ENCODE data around the gene GPC2.
"Not testable (repeated sequence)": the region's sequence is repeated elsewhere in the genome, so short reads cannot be mapped to it uniquely, and the experiment has no call there.

Gene GPC2, protein sequence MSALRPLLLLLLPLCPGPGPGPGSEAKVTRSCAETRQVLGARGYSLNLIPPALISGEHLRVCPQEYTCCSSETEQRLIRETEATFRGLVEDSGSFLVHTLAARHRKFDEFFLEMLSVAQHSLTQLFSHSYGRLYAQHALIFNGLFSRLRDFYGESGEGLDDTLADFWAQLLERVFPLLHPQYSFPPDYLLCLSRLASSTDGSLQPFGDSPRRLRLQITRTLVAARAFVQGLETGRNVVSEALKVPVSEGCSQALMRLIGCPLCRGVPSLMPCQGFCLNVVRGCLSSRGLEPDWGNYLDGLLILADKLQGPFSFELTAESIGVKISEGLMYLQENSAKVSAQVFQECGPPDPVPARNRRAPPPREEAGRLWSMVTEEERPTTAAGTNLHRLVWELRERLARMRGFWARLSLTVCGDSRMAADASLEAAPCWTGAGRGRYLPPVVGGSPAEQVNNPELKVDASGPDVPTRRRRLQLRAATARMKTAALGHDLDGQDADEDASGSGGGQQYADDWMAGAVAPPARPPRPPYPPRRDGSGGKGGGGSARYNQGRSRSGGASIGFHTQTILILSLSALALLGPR
- 0.43 to 7.1 (median 1.4) reads per million in 9 experiments for total RNA-seq

DNA sequence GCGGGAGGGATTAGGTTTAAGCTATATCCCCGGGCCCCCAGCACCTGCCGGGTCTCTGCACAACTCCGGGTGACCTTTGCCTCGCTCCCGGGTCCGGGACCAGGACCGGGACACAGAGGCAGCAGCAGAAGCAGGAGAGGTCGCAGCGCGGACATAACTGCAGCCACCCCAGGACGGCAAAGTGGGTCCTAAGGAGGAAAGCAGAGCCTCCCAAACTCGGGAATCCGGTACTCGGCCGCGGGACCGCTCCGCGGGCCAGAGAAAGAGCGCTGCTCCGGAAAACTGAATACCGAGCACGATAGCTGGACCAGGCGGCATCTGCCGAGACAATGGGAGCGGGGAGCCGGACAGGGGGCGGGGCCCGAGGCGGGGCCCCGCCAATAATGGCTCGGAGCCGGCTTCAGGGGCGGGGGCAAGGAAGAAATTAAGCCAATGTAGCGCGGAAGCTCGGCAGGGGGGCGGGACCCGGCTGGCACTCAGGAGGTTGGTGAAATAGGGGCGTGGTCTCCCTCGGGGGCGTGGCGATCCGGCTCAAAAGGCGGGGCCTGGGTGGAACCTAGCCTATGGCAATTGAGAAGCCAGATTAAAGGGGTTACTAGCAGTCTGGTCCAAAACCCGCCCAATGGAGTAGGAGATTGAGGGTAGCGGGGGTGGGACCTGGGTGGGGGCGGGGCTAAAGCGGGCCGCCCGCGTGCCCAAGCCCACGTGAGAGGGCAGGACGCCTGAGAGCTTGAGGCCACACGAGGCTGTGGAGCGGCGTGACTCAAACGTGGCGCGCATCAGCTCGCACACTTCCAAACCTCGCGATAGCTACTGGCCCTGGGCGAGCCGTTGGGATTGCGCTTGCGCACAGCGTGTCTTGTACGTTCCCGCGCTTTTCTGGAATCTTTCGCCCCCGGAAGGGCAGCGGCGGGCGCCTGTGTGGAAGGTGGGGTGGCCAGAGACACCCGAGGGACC is at the start of gene GPC2, which contains the start of gene STAG3:
Gene GPC2, minus strand, starts transcription at position 337 of the 957 bp plus-strand sequence. Its CDS starts 182 bp downstream, at position 155.
Gene STAG3, plus strand, starts transcription at position 874 of the 957 bp plus-strand sequence. CDS start 2,639 bp downstream, outside the sequence.
- H3K36me3 Mint-ChIP-seq (ENCODE audit: insufficient read depth): peaks cover 6% of the 10 kb centered on the region
- ATAC-seq (replicated peaks) (peak; percentile 86), DNase-seq (peak; percentile 95 to 98 (median 96))
- H3K9me3 Mint-ChIP-seq: no peaks in the 10 kb centered on the region
- peaks cover 15 to 35% of the 10 kb centered on the region in 2 donors for H3K4me1 Mint-ChIP-seq (ENCODE audit: low read depth in 2 of 2)
- H3K27me3 Mint-ChIP-seq: peaks cover 0 to 10% of the 10 kb centered on the region in 2 donors
- peak within 1 kb of the TSS; percentile 75 to 78 for H3K4me3 Mint-ChIP-seq
- peak within 1 kb of the TSS in 1 of 2 donors; percentile 39 for H3K27ac Mint-ChIP-seq

DNA sequence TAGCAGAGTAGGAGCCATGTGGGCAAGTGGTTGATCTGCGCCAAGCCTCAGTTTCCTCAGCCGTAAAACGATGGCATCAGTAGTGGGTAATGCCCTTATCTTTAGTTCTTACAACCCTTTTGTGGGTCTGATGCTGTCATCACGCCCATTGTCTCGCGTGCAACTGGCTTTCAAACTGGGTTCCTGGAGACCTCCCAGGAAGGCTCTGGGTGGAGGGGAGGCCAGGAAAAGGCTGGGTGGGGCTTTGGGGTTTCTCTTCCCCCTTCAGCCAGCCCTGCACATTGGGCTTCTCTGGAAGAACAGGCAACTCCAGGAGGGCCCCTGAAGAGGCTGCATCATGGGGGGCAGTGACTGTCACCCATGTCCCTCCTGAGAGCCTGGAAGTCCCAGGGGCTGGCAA is 47.7 kb upstream of the GPC2 start:
- H3K27me3 Mint-ChIP-seq; ATAC-seq (replicated peaks); H3K9me3 Mint-ChIP-seq; DNase-seq: not testable (repeated sequence)
- H3K4me3 Mint-ChIP-seq: peak overlapping the region; percentile 40 to 96
- H3K36me3 Mint-ChIP-seq (ENCODE audit: insufficient read depth): peaks cover 67% of the 10 kb centered on the region
- H3K27ac Mint-ChIP-seq: peak overlapping the region; percentile 98 to 99
- peaks cover 46 to 48% of the 10 kb centered on the region in 2 donors for H3K4me1 Mint-ChIP-seq (ENCODE audit: low read depth in 2 of 2)

DNA sequence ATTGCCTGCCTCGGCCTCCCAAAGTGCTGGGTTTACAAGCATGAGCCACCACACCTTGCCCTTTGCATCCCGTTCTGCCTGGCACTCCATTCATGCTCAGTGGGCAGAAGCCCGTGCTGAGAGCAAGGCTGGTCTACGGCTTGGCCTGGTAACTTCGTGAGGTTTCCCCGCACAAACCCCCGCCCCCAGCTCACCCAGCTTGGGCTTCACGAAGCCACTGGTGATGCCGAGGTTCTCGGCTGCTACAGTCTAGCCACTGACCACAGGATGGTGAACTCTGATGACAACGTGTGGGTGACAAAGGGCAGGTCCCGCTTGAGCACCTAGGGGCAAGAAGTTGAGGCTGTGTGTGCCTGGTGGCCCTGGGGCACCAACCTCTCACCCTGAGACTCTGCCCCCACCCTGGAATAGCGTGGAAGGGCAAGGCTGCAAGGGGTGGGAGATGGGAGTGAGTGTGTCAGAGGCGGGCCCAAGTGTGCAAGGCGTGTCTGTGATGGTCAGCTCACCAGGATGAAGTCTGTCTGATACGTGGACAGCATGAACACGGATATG is 46.3 kb upstream of the GPC2 start:
- peaks cover 58 to 60% of the 10 kb centered on the region in 2 donors for H3K4me1 Mint-ChIP-seq (ENCODE audit: low read depth in 2 of 2)
- not testable (repeated sequence) for H3K9me3 Mint-ChIP-seq; DNase-seq; H3K27me3 Mint-ChIP-seq; ATAC-seq (replicated peaks)
- H3K4me3 Mint-ChIP-seq: peak overlapping the region; percentile 96 to 97
- peaks cover 71% of the 10 kb centered on the region for H3K36me3 Mint-ChIP-seq (ENCODE audit: insufficient read depth)
- H3K27ac Mint-ChIP-seq: peak overlapping the region; percentile 98 to 99

DNA sequence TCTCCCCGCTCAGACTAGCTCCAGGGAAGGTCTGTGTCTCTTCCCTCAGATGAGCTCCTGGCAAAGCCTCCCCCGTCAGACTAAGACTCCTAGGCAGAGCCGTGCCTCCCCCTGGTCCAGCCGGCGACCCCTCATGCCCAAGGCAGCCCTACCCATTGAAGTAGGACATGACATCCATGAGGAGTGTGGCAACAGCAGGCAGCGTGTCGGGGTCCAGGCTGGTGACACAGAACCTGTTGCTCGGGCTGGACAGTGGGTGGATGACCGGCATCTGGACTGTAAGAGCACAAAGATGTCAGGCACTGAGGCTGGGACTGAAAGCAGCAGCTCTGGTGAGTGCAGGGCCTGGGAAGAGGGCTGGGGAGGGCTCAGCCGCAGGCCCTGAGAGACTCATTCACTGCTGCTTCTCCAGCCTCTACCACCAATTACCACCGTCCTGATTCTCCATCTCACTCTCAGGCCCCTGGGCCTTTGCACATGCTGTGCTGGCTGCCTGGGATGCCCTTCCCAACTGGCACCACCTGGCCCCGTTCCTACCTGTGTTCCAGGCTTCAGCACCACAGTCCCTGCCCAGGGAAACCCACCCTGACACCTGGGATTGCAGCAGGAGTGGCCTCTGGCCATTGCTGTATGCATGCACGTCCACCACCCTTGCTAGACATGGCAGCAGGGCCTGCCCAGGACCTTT is 45.4 kb upstream of the GPC2 start:
- Mint-ChIP-seq H3K9me3 (no peaks in the 10 kb centered on the region), H3K4me3 (peak overlapping the region; percentile 96 to 97), H3K27me3 (no peaks in the 10 kb centered on the region), H3K4me1 (ENCODE audit: low read depth in 2 of 2) (peaks cover 61 to 62% of the 10 kb centered on the region in 2 donors), H3K27ac (peak overlapping the region; percentile 98 to 99), H3K36me3 (ENCODE audit: insufficient read depth) (peaks cover 71% of the 10 kb centered on the region)
- no peak for ATAC-seq (replicated peaks)
- no peak for DNase-seq

DNA sequence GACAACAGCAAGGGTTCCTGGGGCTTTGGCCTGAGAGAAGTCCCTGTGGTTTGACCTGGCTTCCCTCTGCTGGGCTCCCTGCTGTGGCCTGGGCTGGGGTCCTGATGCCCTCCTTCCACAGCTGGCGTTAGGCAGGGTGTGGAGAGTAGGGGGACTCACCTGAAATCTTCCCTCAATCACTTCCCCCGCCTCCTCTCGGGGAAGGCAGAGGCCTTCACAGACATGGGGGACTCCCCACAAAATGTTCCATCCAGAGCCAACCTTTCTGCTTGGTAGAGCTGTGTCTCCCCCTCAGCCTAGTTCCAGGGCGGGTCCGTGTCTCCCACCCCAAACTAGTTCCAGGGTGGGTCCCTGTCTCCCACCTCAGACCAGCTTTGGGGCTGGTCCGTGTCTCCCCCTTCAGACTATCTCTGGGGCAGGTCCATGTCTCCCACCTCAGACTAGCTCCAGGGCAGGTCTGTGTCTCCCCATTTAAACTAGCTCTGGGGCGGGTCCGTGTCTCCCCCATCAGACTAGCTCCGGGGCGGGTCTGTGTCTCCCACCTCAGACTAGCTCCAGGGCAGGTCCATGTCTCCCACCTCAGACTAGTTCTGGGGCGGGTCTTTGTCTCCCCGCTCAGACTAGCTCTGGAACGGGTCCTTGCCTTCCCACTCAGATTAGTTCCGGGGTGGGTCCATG is 44.7 kb upstream of the GPC2 start:
- DNase-seq (no peak), ATAC-seq (replicated peaks) (no peak)
- peaks cover 70% of the 10 kb centered on the region for H3K36me3 Mint-ChIP-seq (ENCODE audit: insufficient read depth)
- H3K4me3 Mint-ChIP-seq: peak overlapping the region; percentile 96 to 97
- peak overlapping the region; percentile 98 to 99 for H3K27ac Mint-ChIP-seq
- peaks cover 66 to 68% of the 10 kb centered on the region in 2 donors for H3K4me1 Mint-ChIP-seq (ENCODE audit: low read depth in 2 of 2)
- no peaks in the 10 kb centered on the region for H3K9me3 Mint-ChIP-seq
- no peaks in the 10 kb centered on the region for H3K27me3 Mint-ChIP-seq

DNA sequence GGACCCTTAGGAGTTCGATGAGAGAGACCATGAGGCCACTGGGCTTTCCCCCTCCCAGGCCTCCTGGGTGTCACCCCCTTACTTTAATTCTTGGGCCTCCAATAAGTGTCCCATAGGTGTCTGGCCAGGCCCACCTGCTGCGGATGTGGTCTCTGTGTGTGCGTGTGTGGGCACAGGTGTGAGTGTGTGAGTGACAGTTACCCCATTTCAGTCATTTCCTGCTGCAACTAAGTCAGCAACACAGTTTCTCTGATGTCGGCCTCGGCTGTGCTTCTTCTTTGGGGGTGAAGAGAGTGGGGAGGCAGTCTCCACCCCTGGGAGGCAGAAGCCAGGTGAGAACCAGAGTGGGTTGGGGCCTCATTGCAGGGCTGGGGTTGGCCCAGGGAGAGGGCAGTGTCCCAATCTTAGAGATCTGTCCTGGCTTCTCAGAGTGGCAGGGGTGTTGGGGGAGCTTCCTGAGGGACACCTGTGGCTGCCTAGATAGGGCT is 44.1 kb upstream of the GPC2 start:
- peak overlapping the region; percentile 96 to 97 for H3K4me3 Mint-ChIP-seq
- DNase-seq (peak; percentile 75 to 76 (median 75)), ATAC-seq (replicated peaks) (peak; percentile 70)
- peak overlapping the region; percentile 98 to 99 for H3K27ac Mint-ChIP-seq
- H3K9me3 Mint-ChIP-seq: no peaks in the 10 kb centered on the region
- H3K4me1 Mint-ChIP-seq (ENCODE audit: low read depth in 2 of 2): peaks cover 64 to 65% of the 10 kb centered on the region in 2 donors
- no peaks in the 10 kb centered on the region for H3K27me3 Mint-ChIP-seq
- H3K36me3 Mint-ChIP-seq (ENCODE audit: insufficient read depth): peaks cover 66% of the 10 kb centered on the region

DNA sequence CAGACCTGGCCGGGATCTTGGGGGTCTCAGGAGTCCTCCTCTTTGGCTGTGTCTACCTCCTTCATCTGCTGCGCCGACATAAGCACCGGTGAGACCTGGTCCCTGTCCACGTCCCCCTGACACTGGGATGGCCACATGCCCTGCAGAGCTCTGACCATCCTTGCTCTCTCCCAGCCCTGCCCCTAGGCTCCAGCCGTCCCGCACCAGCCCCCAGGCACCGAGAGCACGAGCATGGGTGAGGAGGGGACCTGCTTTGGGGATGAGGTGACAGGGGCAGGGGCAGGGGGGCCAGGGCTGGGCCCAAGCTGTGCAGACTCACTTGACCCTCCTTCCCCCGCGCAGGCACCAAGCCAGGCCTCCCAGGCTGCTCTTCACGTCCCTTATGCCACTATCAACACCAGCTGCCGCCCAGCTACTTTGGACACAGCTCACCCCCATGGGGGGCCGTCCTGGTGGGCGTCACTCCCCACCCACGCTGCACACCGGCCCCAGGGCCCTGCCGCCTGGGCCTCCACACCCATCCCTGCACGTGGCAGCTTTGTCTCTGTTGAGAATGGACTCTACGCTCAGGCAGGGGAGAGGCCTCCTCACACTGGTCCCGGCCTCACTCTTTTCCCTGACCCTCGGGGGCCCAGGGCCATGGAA is 43.5 kb upstream of the GPC2 start:
- H3K9me3 Mint-ChIP-seq: no peaks in the 10 kb centered on the region
- peaks cover 66% of the 10 kb centered on the region for H3K36me3 Mint-ChIP-seq (ENCODE audit: insufficient read depth)
- peak overlapping the region; percentile 98 to 99 for H3K27ac Mint-ChIP-seq
- DNase-seq (no peak), ATAC-seq (replicated peaks) (no peak)
- H3K4me1 Mint-ChIP-seq (ENCODE audit: low read depth in 2 of 2): peaks cover 60% of the 10 kb centered on the region in 2 donors
- peak overlapping the region; percentile 96 to 97 for H3K4me3 Mint-ChIP-seq
- no peaks in the 10 kb centered on the region for H3K27me3 Mint-ChIP-seq

DNA sequence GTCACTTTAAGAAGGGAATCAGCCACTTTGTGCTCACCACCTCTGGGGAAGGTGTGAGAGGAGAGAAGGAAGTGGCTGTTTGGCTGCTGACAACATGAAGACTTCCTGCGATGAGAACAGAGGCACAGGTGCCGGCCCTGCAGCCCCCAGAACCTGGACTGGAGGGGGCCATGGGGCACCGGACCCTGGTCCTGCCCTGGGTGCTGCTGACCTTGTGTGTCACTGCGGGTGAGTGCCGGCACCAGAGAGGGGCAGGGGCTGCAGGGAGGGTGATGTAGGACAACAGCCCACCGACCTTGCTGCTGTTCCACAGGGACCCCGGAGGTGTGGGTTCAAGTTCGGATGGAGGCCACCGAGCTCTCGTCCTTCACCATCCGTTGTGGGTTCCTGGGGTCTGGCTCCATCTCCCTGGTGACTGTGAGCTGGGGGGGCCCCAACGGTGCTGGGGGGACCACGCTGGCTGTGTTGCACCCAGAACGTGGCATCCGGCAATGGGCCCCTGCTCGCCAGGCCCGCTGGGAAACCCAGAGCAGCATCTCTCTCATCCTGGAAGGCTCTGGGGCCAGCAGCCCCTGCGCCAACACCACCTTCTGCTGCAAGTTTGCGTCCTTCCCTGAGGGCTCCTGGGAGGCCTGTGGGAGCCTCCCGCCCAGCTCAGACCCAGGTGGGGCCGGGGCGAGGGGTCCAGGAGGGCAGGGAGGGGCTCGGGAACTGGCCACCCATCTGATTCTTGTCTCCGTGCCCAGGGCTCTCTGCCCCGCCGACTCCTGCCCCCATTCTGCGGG is 42.8 kb upstream of the GPC2 start, which contains the start of gene PVRIG:
Gene PVRIG, plus strand, starts transcription at position 149 of the 785 bp plus-strand sequence. Its CDS starts 22 bp downstream, at position 171.
- Mint-ChIP-seq H3K27ac (peak within 1 kb of the TSS; percentile 98 to 99), H3K36me3 (ENCODE audit: insufficient read depth) (peaks cover 65% of the 10 kb centered on the region), H3K4me1 (ENCODE audit: low read depth in 2 of 2) (peaks cover 56 to 60% of the 10 kb centered on the region in 2 donors), H3K4me3 (peak within 1 kb of the TSS; percentile 96 to 97)
- H3K9me3 Mint-ChIP-seq, H3K27me3 Mint-ChIP-seq: not testable (repeated sequence)
- ATAC-seq (replicated peaks) (peak; percentile 53), DNase-seq (peak; percentile 21 to 51 (median 33))

DNA sequence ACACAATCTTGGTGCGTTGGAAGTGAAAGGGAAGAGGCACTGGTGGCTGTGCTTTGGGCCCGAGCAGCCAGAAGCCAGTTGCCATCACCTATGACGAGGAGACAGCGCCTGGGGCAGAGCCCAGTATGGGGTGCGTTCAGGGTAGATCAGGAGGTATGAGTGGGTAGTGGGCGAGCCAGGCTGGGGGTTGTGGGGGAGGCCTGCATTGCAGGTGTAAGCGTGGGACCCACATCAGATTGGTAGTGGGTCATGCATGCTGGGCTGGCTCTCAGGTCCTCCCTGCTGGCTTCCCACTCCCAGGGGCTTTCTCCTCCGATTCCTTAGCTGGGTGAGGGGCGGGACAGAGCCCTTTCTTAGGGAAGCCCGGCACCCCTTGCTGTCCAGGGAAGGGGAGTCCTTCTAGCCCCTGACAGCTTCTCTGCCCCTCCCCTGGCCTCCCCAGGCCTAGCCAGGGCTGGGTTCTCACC is 42.1 kb upstream of the GPC2 start:
- DNase-seq (no peak), ATAC-seq (replicated peaks) (no peak)
- peak overlapping the region; percentile 98 to 99 for H3K27ac Mint-ChIP-seq
- H3K27me3 Mint-ChIP-seq: no peaks in the 10 kb centered on the region
- peaks cover 53 to 56% of the 10 kb centered on the region in 2 donors for H3K4me1 Mint-ChIP-seq (ENCODE audit: low read depth in 2 of 2)
- H3K4me3 Mint-ChIP-seq: peak overlapping the region; percentile 96 to 97
- H3K9me3 Mint-ChIP-seq: no peaks in the 10 kb centered on the region
- H3K36me3 Mint-ChIP-seq (ENCODE audit: insufficient read depth): peaks cover 59% of the 10 kb centered on the region

DNA sequence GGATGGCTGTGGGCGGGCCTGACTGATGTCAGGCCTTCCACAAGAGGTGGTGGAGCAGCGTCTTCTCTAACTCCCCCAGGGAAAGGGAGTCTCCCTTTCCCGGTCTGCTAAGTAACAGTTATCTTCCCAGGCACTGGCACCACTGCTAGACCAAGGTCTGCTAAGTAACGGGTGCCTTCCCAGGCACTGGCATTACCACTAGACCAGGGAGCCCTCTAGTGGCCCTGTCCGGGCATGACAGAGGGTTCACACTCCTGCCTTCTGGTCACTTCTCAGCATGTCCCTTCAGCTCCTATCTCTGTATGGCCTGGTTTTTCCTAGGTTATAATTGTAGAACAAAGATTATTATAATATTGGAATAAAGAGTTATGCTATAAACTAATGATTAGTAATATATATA is 40.8 kb upstream of the GPC2 start:
- Mint-ChIP-seq H3K4me1 (ENCODE audit: low read depth in 2 of 2) (peaks cover 45% of the 10 kb centered on the region in 2 donors), H3K27ac (peak overlapping the region; percentile 92 to 93), H3K36me3 (ENCODE audit: insufficient read depth) (peaks cover 46% of the 10 kb centered on the region), H3K4me3 (peak overlapping the region; percentile 83 to 86)
- ATAC-seq (replicated peaks) (peak; percentile 4), DNase-seq (peak; percentile 76 to 81 (median 77))
- not testable (repeated sequence) for H3K27me3 Mint-ChIP-seq, H3K9me3 Mint-ChIP-seq
